HPDE6-E6E7 (cell line): ENCODE data around the gene CYB5RL.
"Not testable (repeated sequence)": the region's sequence is repeated elsewhere in the genome, so short reads cannot be mapped to it uniquely, and the experiment has no call there.

Source experiments
- DNase-seq: peaks from one replicate; pipeline ENCODE4 v3.0.0; 2011; ENCODE audit warnings: missing footprints; ENCODE audit errors: extremely low spot score

CYB5RL gene

DNA sequence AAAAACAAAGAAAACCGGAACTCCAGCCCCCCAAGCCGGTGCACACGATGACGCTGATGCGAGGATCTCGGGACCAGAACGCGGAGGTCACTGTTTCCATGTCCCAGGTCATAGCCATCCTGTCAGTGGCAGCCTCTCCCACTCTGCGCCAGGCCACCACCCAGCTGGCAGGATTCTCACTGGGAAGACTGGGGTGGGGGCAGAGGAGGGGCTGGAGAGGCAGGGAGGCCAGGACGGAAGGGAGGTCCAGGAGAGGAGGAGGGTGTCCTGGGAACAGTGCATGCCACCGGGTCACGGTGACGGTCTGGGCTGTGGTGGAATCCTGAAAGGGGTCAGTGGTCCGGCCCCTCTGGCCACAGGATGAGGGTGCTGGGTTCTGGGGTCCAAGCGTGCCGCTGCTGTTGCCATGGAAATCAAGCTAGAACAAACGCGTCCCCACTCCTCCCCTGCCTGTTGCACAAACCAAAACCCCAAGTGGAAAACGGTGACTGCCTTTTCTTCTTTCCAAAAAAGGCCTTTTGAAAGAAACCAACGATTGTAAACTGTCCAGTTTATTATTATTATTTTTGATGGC lies 26.2 kb upstream of the CYB5RL start:
- DNase-seq: no peak

DNA sequence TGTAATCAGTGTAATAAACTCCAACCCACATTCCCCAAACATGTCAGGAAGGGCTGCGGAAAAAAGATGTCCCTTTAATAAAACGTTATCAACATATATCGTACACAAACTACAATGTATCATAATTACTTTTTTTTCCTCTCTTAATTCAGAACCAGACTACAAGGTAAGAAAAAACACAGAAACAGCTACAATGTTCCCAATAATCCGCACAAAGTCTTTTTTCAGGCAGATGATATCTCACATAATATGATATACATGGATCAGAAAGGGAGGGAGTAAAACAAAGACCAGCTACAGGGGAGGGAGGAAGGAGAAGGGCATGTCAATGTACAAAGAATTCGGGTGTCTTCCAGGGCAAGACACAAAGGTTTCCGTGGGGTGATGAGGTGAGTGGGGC lies 25.5 kb upstream of the CYB5RL start:
- DNase-seq: no peak

DNA sequence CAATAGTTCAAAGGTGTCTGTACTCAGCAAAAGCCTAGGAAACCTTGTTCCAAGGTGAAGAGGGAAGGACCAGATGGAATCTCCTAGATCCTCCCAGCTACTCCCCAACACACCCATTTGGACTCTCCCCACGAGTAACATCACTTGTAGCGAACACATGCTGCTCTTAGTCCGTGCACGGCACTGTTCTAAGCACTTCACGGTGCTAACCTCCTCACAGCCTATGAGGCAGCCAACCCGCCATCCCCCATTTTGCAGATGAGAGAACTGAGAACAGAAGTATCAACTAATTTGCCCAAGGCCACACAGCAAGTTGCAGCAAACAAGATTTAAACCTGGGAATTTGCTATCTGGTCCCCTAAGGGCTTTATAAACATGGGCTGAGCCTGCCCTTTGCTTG lies 24.4 kb upstream of the CYB5RL start:
- no peak for DNase-seq

DNA sequence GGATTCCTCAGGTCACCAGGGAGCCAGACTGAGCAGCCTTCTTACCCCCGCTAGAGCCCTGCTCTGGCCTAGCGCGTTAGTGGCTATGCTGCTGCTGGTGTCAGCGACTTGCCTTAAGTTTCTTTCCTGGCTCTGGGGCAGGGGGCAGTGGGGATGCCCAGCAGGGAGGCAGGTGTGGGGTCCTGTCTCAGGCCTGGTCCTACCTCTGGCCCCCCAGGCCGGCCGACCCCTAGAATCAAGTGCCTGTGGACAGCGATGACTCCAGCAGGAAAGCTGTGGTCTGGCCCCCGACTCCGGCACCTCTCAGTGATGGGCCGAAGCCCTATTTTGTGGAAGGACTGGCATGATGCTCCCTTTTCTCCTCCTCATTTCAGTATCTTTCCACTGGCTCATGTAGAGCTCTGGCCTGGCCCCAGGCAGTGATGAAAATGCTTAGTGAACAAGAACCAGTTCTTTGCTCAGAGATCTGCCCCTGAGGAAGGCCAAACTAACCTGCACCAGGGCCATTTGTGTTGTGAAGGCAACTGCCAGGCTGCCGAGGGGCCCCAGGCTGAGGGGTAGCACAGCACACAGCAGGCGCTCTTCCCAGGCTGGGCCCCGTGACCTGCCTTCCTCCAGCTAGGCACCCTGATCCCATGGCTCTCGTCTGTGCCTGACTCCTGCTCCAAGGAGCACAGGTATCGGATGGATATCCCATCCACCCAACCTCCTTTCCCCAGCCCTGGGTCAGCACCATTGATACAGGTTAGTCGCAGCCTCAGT lies 23.8 kb upstream of the CYB5RL start:
- no peak for DNase-seq

DNA sequence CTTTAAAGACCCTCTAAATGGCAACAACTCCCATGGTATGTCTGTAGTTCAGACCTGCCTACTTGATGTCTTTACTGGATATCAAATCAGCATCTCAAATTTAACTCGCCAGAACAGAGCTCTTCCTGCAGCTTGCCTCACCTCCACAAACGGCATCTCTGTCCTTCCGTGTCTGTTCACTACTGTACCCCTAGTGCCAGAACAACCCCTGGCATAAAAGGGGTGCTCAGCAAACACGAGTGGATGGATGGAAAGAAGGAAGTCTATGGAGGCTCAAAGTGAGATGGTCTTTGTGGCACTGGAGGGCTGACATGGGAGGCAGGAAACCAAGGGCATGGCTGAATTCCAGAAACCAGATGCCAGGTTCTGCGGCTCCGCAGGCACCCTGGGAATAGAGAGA lies 22.9 kb upstream of the CYB5RL start:
- no peak for DNase-seq

DNA sequence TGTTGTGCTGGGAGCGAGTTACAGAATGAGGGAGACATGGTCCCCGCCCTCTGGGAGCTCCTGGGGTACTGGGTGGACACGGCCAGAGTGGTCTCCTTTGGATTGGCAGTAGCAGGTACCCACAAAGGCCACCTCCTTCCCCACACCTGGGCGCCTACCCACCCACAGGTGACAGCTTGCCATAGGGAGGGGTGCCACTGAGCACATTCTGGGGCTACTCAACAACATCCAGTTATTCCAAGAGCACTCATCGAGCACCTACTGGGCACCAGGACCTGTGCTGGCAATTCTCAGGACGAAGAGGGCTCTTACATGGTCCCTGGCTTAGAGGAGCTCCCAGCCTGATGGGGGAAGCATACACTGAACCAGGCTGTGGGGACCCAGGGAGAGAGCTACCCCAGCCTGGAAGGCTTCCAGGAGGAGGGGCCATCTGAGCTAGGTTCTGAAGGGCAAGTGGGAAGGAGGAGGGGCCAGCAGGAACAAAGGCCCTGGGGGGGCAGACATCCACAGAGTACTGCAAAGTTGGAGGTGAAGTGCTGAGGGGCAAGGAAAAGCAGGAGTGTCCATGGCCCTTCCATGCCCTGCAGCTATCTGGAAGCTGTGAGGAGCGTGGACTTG lies 22.1 kb upstream of the CYB5RL start:
- DNase-seq: no peak

DNA sequence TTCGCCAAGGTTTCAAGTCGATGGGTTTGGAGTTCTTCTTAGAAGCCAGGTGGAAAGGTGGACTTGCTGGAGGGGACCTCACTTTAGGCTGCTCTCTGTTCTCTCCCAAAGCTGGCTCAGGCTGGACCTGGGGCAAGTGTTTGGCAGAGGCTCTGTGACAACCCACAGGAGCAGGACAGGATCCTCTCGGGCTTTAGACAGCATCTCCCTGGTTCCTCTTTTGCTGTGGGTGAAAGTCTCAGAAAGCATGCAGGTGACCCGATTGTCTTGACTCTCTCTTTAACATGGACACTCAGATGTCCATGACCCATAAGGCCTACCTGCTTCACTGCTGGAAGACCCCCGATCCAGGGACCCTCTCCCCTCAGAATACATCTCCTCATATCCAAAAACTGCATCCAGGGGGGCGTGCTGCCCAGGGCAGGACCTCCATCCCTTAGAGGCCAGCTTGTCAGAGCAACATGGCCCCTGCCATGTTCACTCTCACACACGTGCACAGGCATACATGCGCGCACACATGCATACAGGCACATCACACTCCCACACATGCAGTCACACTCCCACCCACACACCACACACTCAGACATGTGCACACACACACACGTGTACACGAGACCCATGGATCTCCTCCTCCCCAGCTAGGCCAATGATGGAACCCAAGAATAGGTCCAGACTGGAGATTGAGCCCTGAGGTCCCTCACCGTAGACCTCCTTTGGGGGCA lies 21.4 kb upstream of the CYB5RL start:
- DNase-seq: no peak

DNA sequence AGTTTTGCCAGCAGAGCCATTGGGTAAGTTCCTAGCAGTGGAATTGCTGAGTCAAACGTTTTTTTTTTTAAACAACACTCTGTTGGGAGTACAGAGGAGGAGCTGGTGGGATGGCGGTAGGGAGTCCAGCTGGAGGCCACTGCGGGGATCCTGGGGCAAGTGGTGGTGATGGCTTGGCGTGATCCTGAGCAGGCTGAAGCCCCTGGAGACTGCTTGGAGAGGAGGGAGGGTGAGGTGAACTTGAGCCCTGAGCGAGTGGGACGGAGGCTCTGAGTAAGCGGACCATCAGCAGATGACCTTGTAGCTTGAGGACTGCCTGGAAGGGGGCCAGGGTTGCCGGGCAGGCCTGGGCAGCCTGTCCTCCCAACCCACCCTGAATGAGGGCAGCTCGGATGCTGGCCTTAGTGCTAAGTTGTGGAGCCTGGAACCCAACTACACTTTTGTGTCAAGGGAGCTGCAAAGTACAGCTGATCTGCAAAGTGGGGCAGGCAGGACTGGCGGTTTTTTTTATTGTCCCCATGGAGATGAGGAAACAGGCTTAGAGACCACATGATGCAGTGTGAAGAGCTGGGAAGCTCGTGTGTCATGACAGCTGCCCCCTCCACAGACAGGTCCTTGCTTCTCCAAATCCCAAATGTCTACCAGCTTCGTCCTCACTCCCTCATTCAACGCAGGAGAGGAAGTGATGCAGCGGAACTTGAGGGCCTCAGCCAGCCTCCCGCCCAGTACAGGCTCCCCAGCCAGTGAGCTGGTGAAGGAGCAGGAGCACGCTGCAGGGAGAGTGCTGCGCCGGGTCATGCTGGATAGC lies 20.4 kb upstream of the CYB5RL start:
- DNase-seq: no peak

DNA sequence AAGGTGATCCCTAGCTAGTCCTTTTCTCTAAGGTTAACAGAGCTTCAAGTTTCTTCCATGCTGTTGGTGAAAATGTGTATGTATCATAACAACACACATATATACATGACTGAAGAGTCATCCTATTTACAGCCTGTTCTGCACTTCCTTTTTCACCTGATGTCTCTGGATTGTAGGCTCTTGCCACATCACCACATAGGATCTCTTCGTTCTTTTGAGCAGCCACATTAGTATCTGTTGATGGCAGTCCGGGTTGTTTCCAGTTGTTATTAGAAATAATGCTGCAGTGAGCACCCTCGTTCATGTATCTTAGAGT lies 19.8 kb upstream of the CYB5RL start:
- no peak for DNase-seq

DNA sequence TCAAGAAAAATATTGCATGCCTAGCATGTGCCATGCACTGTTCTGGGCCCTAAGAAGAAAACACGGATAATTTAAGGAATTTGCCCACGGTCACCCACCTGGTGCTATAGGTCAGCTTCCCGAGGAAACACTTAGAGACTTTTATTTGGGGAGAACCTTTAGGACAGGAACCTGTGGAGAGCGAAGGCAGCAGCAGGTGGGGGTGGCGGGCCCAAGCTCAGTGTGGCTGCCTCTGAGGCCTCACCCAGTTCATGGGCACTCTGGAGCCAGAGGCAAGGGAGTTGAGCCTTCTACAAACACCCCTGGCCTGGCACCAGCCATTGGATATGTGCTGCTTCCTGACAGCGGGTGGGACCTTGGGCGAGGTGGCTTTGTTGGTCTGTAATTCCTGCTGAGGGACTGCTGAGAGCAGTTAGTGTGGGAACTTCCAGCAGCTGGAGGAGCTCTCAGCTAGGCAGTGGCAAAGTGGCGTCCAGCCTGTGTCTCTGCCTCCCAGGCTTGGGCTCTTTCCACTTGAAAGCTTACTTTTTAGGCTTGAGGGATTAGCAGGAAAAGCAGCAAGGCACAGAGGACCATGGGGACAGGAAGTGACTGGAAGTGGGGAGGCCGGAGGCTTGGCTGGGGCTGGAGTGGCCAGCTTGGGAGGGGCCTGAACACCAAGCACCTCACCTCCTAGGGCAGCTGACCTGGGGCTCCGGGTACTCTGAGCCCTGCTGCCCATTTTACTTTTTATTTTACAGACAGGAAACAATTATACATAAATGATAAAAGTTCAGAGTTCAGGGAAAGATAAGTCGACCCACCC lies 19.3 kb upstream of the CYB5RL start:
- no peak for DNase-seq

DNA sequence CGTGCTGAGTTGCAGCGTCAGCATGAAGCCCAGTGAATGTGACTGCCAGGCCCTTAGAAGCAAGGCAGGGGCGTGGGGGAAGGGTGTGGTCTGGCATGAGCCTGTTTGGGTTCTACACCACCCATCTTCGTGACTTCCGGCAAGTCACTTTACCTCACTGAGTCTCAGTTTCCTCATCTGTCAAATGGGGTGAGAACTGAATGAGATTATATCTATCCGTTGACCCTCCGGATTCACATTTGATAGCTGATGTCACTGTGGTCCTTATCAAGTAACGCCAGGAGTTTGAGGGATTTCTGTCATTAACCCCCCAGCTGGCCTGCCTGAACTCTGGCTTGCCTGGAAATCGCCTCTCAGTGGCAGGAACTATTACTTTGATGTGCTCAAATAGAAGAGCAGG lies 15.7 kb upstream of the CYB5RL start:
- no peak for DNase-seq

DNA sequence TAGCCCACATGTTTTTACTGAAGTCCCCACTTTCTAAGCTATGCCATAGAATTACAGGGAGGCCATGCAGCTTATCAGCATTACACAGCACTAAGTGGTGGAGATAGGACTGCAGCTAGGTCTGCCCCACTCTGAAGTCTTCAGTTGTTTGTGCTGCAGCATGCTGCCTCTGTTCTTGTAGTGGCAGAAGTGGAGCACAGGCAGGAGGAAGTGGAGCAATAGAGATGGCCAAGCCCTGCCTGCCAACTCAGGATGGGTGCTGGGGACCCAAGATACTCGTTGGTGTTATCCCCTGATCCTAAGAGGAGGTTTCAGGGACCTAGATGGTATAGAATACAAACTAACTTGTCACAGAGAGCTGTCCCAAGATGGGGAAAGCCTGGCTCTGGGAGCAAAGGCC lies 13.0 kb upstream of the CYB5RL start:
- no peak for DNase-seq

DNA sequence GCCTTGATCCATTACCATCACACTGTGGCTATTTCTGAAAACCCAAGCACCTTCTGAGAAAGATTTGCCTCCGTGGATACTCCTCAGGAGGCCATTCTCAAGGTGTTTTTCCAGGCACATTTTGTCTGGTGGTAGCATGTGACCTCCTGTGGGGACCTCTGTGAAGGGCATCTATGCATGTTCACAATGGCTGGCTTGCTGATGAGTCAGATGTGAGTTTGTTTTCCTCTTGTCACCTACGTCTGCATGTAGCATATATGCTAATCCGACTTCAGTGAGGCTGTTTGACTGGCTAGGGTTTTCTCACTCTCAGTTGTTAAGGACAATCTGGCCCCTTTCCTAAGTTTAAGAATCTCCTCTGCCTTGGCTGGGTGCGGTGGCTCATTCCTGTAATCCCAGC lies 8.1 kb upstream of the CYB5RL start:
- DNase-seq: not testable (repeated sequence)

DNA sequence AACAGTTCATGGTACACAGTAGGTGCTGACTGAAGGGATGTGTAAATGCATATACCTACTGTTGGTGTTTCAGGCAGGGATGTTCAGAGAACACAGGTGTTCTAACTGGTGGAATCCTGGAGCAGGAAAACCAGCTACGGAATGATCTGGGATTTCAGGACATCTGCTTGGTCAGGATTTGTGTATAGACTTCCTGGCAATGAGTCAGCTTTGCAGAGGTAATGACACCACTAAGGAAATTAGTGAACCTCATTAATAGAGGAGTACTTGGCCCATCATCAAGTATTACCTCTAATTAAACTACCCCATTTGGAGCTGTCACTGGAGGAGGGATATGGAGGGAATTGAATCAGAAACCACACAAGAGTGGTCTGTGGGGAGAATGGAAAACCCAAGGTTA lies 7.5 kb upstream of the CYB5RL start:
- DNase-seq: no peak

DNA sequence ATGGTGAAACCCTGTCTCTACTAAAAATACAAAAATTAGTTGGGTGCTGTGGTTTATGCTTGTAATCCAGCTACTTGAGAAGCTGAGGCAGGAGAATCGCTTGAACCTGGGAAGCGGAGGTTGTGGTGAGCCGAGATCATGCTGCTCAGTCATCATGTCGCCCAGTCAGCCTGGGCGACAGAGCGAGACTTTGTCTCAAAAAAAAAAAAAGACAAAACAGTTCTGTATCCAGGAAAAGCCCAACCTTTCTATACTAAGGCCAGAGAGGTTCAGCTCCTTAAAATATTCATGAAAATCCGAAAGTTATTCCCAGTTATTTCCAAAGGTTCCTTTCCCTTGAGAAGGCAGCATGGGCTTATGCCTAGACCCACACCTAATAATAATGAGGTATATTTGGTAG lies 4.4 kb upstream of the CYB5RL start:
- DNase-seq: no peak

DNA sequence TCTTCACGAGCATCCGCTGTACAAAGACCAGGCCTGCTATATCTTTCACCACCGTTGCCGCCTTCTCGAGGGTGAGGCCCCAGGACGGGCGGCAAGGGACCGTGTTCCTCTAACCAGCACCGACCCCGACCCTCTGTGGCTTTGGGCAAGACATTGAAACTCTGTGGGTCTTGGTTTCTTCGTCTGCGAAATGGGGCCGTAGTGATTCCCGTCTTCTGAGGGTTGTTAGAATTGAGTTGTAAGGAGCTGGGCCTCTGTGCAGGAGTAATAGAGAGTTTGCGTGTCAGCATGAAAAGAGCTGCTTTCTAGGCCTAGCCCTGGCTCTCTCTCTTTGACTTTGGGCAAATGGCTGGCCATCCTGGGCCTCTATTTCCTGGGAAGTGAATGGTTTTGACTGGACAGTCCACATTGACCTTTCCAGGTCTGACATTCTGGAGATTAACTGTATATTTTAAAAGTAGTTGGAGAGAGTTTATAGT lies 728 bp upstream of the CYB5RL start:
- no peak for DNase-seq

DNA sequence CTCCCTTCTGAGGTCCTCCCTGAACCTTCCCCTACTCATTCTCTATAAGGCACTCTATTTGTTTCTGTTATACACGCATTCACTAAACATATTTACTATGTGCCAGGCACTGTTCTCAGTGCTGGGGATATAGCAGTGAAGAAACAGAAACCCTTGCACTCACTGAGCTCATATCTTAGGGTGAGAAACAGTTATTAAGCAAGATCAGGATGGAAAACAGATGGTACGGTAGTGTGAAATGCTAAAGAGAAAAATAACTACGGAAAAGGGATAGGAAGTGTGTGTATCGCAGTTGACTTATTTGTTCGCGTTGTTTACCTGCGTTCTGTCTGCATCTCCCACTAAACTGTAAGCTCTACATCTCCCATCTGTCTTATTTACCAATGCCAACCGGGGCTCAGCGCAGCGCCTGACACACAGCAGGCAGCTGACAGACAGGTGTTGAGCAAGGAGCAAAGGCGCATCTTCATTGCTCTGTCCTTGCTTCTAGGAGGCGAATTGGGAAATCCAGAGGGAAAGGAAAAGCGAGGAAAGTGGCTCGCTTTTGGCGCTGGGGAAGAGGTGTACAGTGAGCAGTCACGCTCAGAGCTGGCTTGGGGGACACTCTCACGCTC lies 572 bp downstream of the CYB5RL start:
- peak; percentile 20 for DNase-seq

DNA sequence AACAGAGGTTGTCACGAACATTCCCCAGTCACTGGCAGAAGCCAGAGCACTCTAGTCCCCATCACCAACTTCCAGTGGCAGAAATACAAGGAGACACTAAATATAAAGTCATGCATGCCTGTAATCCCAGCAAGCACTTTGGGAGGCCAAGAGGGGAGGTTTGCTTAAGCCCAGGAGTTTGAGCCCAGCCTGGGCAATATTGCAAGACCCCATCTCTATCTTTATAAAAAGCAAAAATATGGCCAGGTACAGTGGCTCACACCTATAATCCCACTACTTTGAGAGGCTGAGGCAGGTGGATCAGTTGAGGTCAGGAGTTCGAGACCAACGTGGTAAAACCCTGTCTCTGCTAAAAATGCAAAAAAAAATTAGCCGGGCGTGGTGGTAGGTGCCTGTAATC lies 6.4 kb downstream of the CYB5RL start:
- no peak for DNase-seq

DNA sequence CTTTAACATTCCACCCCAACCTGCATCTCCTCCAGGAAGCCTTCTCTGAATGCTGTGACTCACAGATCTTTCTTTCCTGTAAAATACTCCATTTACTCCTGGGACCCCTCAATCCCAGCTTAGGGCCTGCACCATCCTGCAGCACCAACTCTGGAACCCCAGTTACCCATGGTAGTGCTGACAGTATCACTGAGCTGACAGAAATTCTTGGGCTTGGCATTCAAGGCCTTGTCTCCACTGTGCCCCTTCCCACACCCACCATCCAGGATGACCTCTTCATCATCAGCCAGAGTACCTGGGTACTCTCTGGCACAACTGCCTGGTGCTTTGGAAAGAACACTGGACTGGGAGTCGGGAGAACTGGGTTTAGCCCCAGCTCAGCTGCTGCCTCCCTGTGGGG lies 8.3 kb downstream of the CYB5RL start:
- no peak for DNase-seq

DNA sequence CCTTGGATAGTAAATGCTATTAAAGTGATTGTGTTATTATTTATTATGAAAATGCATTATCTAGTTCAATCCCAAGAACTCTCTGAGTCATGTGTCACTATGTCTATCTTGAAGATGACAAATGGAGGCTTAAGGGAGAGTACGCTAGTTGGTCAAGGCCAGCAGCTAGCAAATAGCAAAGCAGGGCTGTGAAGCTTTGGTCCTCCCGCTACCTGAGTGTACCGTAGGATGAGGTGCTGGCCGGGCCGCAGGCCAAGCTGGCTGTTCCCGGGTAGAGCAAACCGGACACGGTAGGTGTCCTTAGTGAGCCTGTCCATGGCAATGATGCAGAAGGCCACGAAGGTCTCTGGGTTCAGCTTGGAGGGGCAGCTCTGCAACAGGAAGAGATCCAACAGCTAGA lies 9.3 kb downstream of the CYB5RL start:
- DNase-seq: no peak

DNA sequence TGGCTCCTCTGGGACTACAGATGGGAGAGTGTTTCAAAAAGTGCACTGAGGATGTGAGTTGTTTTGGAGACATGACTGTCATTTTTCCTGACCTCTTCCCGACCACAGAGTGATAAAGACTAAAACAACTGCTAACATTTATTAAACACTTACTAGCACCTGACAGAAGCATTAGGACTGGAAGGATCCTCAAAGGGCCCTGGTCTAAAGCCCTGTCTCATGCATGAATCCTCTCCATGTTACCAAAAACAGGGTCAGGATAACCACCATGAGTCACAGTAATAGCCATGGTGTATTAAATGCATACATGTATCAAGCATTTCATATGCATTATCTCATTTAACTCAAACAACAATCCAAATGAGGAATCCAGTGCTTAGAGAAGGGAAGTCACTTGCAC lies 11.5 kb downstream of the CYB5RL start:
- DNase-seq: no peak
